Trophoblast cell (in vitro differentiated cells and primary cell): ENCODE measurements around the gene FN1.

Source experiments
- DNase-seq, 2 donors: peaks; one replicate each; pipeline ENCODE4 v3.0.0-alpha.2; 2016
- H2AFZ ChIP-seq: 2 replicates; pipeline ENCODE4 v1.6.1; 2013; ENCODE audit warnings: low read length, moderate library complexity, mild to moderate bottlenecking; ENCODE audit not compliant: insufficient read depth, poor library complexity
- H2AK5ac ChIP-seq: 2 replicates; pipeline ENCODE4 v1.6.1; 2013; ENCODE audit warnings: mild to moderate bottlenecking, low read length
- H2BK120ac ChIP-seq: 2 replicates; pipeline ENCODE4 v1.6.1; 2013; ENCODE audit warnings: low read length, mild to moderate bottlenecking, moderate library complexity; ENCODE audit not compliant: insufficient read depth, poor library complexity
- H2BK12ac ChIP-seq: 2 replicates; pipeline ENCODE4 v1.6.1; 2013; ENCODE audit warnings: mild to moderate bottlenecking, low read length, moderate library complexity
- H2BK5ac ChIP-seq: 2 replicates; pipeline ENCODE4 v1.6.1; 2013; ENCODE audit warnings: low read length, low read depth, moderate library complexity, mild to moderate bottlenecking; ENCODE audit not compliant: poor library complexity
- H3K14ac ChIP-seq: 2 replicates; pipeline ENCODE4 v1.6.1; 2013; ENCODE audit warnings: mild to moderate bottlenecking, low read length
- H3K18ac ChIP-seq: 2 replicates; pipeline ENCODE4 v1.6.1; 2013; ENCODE audit warnings: mild to moderate bottlenecking, low read length
- H3K23ac ChIP-seq: 2 replicates; pipeline ENCODE4 v1.6.1; 2013; ENCODE audit warnings: low read length
- H3K27ac ChIP-seq: 2 replicates; pipeline ENCODE4 v1.5.1; 2013; ENCODE audit warnings: low read depth, mild to moderate bottlenecking, inconsistent platforms, low read length, moderate library complexity
- H3K27me3 ChIP-seq: 2 replicates; pipeline ENCODE4 v1.6.1; 2013; ENCODE audit warnings: inconsistent platforms, mild to moderate bottlenecking, low read length, moderate library complexity; ENCODE audit not compliant: insufficient read depth
- H3K36me3 ChIP-seq, 2 experiments: 1 replicate in 1 of 2; 2 replicates in 1 of 2; pipeline ENCODE4 v1.6.1; 2013; ENCODE audit warnings: low read length in 2 of 2, mild to moderate bottlenecking in 2 of 2, moderate library complexity in 1 of 2; ENCODE audit not compliant: insufficient read depth in 2 of 2, control insufficient read depth in 1 of 2
- H3K4ac ChIP-seq: 2 replicates; pipeline ENCODE4 v1.6.1; 2013; ENCODE audit warnings: low read depth, mild to moderate bottlenecking, low read length, moderate library complexity
- H3K4me1 ChIP-seq, 2 experiments: 1 replicate in 1 of 2; 2 replicates in 1 of 2; pipeline ENCODE4 v1.6.1; 2013; ENCODE audit warnings: low read length in 2 of 2, mild to moderate bottlenecking in 2 of 2, moderate library complexity in 1 of 2; ENCODE audit not compliant: insufficient read depth in 2 of 2, control insufficient read depth in 1 of 2
- H3K4me2 ChIP-seq: 2 replicates; pipeline ENCODE4 v1.6.1; 2013; ENCODE audit warnings: inconsistent platforms, mild to moderate bottlenecking, low read length, moderate library complexity
- H3K4me3 ChIP-seq: 2 replicates; pipeline ENCODE4 v1.5.1; 2013; ENCODE audit warnings: mild to moderate bottlenecking, low read depth, low read length, inconsistent platforms
- H3K79me1 ChIP-seq: one replicate; pipeline ENCODE4 v1.6.1; 2013; ENCODE audit warnings: low read length
- H3K79me2 ChIP-seq: 2 replicates; pipeline ENCODE4 v1.6.1; 2013; ENCODE audit warnings: low read length, mild to moderate bottlenecking; ENCODE audit not compliant: control insufficient read depth, insufficient read depth, poor library complexity
- H3K9ac ChIP-seq: 2 replicates; pipeline ENCODE4 v1.6.1; 2013; ENCODE audit warnings: mild to moderate bottlenecking, low read length
- H3K9me3 ChIP-seq: 2 replicates; pipeline ENCODE4 v1.6.1; 2013; ENCODE audit warnings: low read depth, mild to moderate bottlenecking, control low read depth, inconsistent platforms, low read length; ENCODE audit not compliant: insufficient read depth
- H4K12ac ChIP-seq: 2 replicates; pipeline ENCODE4 v1.6.1; 2013; ENCODE audit warnings: low read depth, mild to moderate bottlenecking, low read length, moderate library complexity
- H4K8ac ChIP-seq: 2 replicates; pipeline ENCODE4 v1.6.1; 2013; ENCODE audit warnings: low read depth, mild to moderate bottlenecking, low read length, moderate library complexity
- H4K91ac ChIP-seq: one replicate; pipeline ENCODE4 v1.6.1; 2013; ENCODE audit warnings: low read depth, mild to moderate bottlenecking, low read length, moderate library complexity
- WGBS: extraction: QIAGEN DNeasy Blood & Tissue Kit; methylation state at CpG from one replicate; pipeline ENCODE4 v1.1.7; 2013; ENCODE audit warnings: missing lambda C conversion rate; ENCODE audit not compliant: insufficient read length, insufficient coverage; ENCODE audit errors: extremely low coverage; 5-methylcytosine and 5-hydroxymethylcytosine counted together

The FN1 gene

DNA sequence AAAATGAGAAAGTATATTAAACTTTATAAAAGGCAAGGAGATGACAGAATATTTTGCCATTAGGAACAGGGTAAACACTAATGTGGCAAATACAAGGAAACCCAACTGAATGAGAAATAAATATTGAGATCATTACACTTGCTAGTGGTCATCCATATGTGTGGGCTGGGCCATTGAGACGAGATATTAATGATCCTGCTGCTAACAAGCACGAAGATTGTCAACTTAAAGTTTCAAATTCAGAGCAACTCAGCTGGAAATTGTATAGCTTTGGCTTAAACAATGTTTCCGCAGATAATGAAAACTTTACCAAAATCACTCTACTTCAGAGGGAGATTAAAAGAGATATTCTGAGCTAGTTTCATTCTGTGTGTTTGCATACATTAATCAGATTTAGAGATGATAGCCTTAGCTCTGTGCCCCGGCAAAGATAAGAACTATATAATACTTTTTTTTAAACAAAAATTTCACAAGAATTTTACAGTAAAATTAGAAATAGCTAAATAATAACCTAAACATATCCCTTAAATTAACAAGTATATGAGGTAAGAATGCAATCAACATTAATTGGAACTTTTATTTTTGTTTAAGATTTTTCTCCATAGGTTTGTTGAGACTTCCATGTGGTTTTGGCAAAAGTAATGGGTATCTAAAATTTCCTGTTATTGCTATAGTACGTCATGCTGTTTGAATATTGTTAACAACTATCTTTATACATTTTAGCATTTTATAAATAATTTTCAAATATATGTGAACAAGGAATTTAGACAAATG, 40.0 kb downstream of the FN1 start:
- Histone ChIP-seq H4K12ac (no peak overlapping the region), H3K79me1 (no peaks in the 10 kb centered on the region), H3K4me3 (no peak overlapping the region), H3K36me3 (peaks cover 32 to 62% of the 10 kb centered on the region in 2 experiments), H2BK5ac (no peak overlapping the region), H4K91ac (no peak overlapping the region), H2BK120ac (no peak overlapping the region), H3K79me2 (no peaks in the 10 kb centered on the region), H2BK12ac (no peak overlapping the region), H3K9me3 (no peaks in the 10 kb centered on the region), H2AK5ac (no peak overlapping the region), H3K27ac (no peak overlapping the region), H3K18ac (no peak overlapping the region), H3K4me1 (no peaks in the 10 kb centered on the region), H3K4ac (no peak overlapping the region), H3K14ac (no peak overlapping the region), H3K4me2 (no peak overlapping the region), H3K9ac (no peak overlapping the region), H4K8ac (no peak overlapping the region), H3K23ac (no peak overlapping the region), H2AFZ (no peak overlapping the region), H3K27me3 (no peaks in the 10 kb centered on the region)
- no peak for DNase-seq
- WGBS = no CpG with 5 or more reads among the region's 5 CpGs

DNA sequence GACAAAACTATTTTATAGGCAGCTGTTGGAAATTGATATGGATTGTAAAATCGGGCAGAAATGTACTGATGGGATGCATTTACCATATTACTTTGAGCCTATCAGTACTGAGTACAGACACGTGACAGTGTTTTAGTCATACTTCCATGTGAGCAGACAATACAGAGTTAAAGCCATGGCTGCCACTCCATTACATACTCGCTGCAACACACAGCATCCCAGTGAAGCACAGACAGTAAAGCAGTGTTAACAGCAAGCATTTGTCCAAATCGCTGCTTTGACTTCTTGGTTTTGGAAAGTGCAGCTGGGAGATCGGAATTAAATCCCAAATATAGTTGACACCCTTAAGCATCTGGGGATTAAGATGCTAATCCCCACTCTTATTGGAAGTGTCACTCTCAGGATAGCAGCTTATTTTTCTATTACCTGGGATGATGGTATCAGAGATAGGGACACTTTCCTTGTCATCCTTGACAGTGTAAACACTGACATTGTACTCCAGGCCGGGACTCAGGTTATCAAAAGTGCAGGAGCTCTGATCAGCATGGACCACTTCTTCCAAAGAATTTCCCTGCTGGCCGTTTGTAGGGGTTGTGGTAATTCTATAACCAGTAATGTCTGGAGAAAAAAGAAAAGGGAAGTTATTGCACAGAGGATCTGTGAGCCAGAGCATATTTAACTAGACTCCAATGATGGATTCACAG, 41.6 kb downstream of the FN1 start:
- Histone ChIP-seq H3K9me3 (no peaks in the 10 kb centered on the region), H3K4me1 (no peaks in the 10 kb centered on the region), H3K9ac (no peak overlapping the region), H3K4me3 (no peak overlapping the region), H3K14ac (no peak overlapping the region), H3K27me3 (no peaks in the 10 kb centered on the region), H3K4ac (no peak overlapping the region), H4K91ac (no peak overlapping the region), H3K27ac (no peak overlapping the region), H2BK5ac (no peak overlapping the region), H3K18ac (no peak overlapping the region), H3K79me2 (no peaks in the 10 kb centered on the region), H3K4me2 (no peak overlapping the region), H3K23ac (no peak overlapping the region), H2AK5ac (no peak overlapping the region), H2BK12ac (no peak overlapping the region), H3K36me3 (peaks cover 34 to 65% of the 10 kb centered on the region in 2 experiments), H4K12ac (no peak overlapping the region), H2AFZ (no peak overlapping the region), H4K8ac (no peak overlapping the region), H3K79me1 (no peaks in the 10 kb centered on the region), H2BK120ac (no peak overlapping the region)
- DNase-seq = no peak
- WGBS = no CpG with 5 or more reads among the region's 7 CpGs

- Histone ChIP-seq H3K27ac (no peak overlapping the region), H2BK5ac (no peak overlapping the region), H3K4me3 (no peak overlapping the region), H4K12ac (no peak overlapping the region), H4K91ac (no peak overlapping the region), H2AFZ (no peak overlapping the region), H3K79me1 (no peaks in the 10 kb centered on the region), H3K4me1 (no peaks in the 10 kb centered on the region), H3K4ac (no peak overlapping the region), H3K23ac (no peak overlapping the region), H3K18ac (no peak overlapping the region), H3K14ac (no peak overlapping the region), H4K8ac (no peak overlapping the region), H2AK5ac (no peak overlapping the region), H3K27me3 (no peaks in the 10 kb centered on the region), H3K4me2 (no peak overlapping the region), H3K9me3 (no peaks in the 10 kb centered on the region), H3K36me3 (peaks cover 37 to 65% of the 10 kb centered on the region in 2 experiments), H2BK12ac (no peak overlapping the region), H3K79me2 (no peaks in the 10 kb centered on the region), H2BK120ac (no peak overlapping the region), H3K9ac (no peak overlapping the region)
- no CpG with 5 or more reads among the region's 12 CpGs for WGBS
- DNase-seq = no peak
Observed at GRCh38 chr2:215392687-215393270, 43.1 kb downstream of the FN1 start.

DNA sequence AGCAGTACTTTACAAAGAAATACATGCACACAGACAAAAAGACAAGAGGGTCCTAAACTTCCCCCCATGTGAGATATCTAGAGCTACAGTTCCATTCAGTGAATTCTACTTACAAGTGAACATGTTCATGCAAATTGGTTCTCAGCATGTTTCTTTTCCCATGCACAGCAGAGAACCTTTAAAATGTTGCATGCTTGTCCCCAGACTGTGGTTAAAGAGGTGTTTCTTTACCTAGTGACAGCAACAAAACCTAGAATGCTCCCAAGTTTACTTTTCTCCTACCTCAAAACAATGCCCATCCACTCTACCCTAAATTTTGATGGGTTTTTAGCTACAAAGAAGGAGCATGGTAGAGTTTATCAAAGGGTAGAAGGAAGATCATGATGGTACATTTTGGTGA, 43.7 kb downstream of the FN1 start:
- no peaks in the 10 kb centered on the region for H3K79me1 ChIP-seq
- peaks cover 34 to 62% of the 10 kb centered on the region in 2 experiments for H3K36me3 ChIP-seq
- no peak overlapping the region for H3K4me3 ChIP-seq
- H2AK5ac ChIP-seq = no peak overlapping the region
- no peaks in the 10 kb centered on the region for H3K79me2 ChIP-seq
- no peaks in the 10 kb centered on the region for H3K27me3 ChIP-seq
- H3K4me2 ChIP-seq = no peak overlapping the region
- DNase-seq = no peak
- no peak overlapping the region for H3K23ac ChIP-seq
- no peak overlapping the region for H3K14ac ChIP-seq
- H4K91ac ChIP-seq = no peak overlapping the region
- no peak overlapping the region for H2AFZ ChIP-seq
- H3K4ac ChIP-seq = no peak overlapping the region
- no peak overlapping the region for H3K27ac ChIP-seq
- no peak overlapping the region for H2BK12ac ChIP-seq
- no peaks in the 10 kb centered on the region for H3K4me1 ChIP-seq
- H3K18ac ChIP-seq = no peak overlapping the region
- no peaks in the 10 kb centered on the region for H3K9me3 ChIP-seq
- H4K12ac ChIP-seq = no peak overlapping the region
- no peak overlapping the region for H4K8ac ChIP-seq
- H3K9ac ChIP-seq = no peak overlapping the region
- H2BK120ac ChIP-seq = no peak overlapping the region
- no peak overlapping the region for H2BK5ac ChIP-seq
